ENCODE results near the gene TMTC4. TPM values are rescaled to one million over a fixed set of nuclear protein-coding genes. Genes with fewer than 3 reads are reported as not detected.

Gene TMTC4
- polyA plus RNA-seq, 1 donor from 2014 or later = 123 TPM

Other genes starting within 250 kb of the TMTC4 start
- 1.7 TPM in 2 replicates for gene GGACT, start 86.0 kb downstream of the TMTC4 start, polyA plus RNA-seq